K562 (cell line): Measurements from ENCODE around the gene MYMX. TPM values are rescaled to one million over a fixed set of nuclear protein-coding genes. Genes with fewer than 3 reads are reported as not detected.
A peak's percentile ranks its signal among the peaks of the same experiment; 100 is the strongest.

Experiments used
- BHLHE40 ChIP-seq: IDR thresholded peaks from 2 replicates; pipeline ENCODE4 v1.6.1; 2011; ENCODE audit warnings: low read length, improper control_type of control experiment
- CBFA2T2 ChIP-seq: fragments of 450-650 bp; conservative IDR thresholded peaks from 2 replicates; pipeline ENCODE4 v1.6.1; 2017; ENCODE audit warnings: mild to moderate bottlenecking
- CBX2 ChIP-seq: fragments of 200-600 bp; sonication (generic); IDR thresholded peaks from one replicate; pipeline ENCODE4 v1.6.1; 2012; ENCODE audit warnings: mild to moderate bottlenecking, low read length, inconsistent platforms; ENCODE audit not compliant: insufficient read depth, poor library complexity, severe bottlenecking
- CHD1 ChIP-seq: fragments of 200-600 bp; sonication (generic); IDR thresholded peaks from one replicate; pipeline ENCODE4 v1.6.1; 2012; ENCODE audit warnings: mild to moderate bottlenecking, moderate library complexity, low read length, inconsistent platforms
- CREM ChIP-seq: IDR thresholded peaks from 2 replicates; pipeline ENCODE4 v1.6.1; 2014; ENCODE audit warnings: antibody characterized with exemption, low read depth
- FUS ChIP-seq: fragments of 200-400 bp; formaldehyde crosslinking; optimal IDR thresholded peaks from 2 replicates; pipeline ENCODE3; 2017; ENCODE audit warnings: low read depth, low read length
- KHSRP ChIP-seq: fragments of 450-650 bp; IDR thresholded peaks from 2 replicates; pipeline ENCODE4 v1.6.1; 2017
- L3MBTL2 ChIP-seq: fragments of 450-650 bp; IDR thresholded peaks from 2 replicates; pipeline ENCODE4 v1.6.1; 2016; ENCODE audit warnings: mild to moderate bottlenecking, moderate library complexity
- MCM3 ChIP-seq: fragments of 450-650 bp; IDR thresholded peaks from 2 replicates; pipeline ENCODE4 v1.6.1; 2016
- MCM5 ChIP-seq: fragments of 450-650 bp; IDR thresholded peaks from 2 replicates; pipeline ENCODE4 v1.6.1; 2016; ENCODE audit warnings: low read depth
- MXI1 ChIP-seq: IDR thresholded peaks from 2 replicates; pipeline ENCODE4 v1.6.1; 2011; ENCODE audit warnings: low read depth, mild to moderate bottlenecking, improper control_type of control experiment, low read length
- RNF2 ChIP-seq: sonication (generic); IDR thresholded peaks from 2 replicates; pipeline ENCODE4 v1.6.1; 2016
- SMAD4 ChIP-seq: fragments of 250-450 bp; sonication (Bioruptor Pico); conservative IDR thresholded peaks from 2 replicates; pipeline ENCODE4 v1.8.0; 2021; ENCODE audit warnings: inconsistent platforms, mild to moderate bottlenecking, moderate library complexity
- SMARCE1 ChIP-seq: fragments of 450-650 bp; IDR thresholded peaks from 2 replicates; pipeline ENCODE4 v1.7.1; 2016; ENCODE audit warnings: mild to moderate bottlenecking
- SMC3 ChIP-seq: conservative IDR thresholded peaks from 2 replicates; pipeline ENCODE4 v1.6.1; 2011; ENCODE audit warnings: low read depth, low read length, improper control_type of control experiment; ENCODE audit not compliant: insufficient read depth
- TBP ChIP-seq: optimal IDR thresholded peaks from 2 replicates; pipeline ENCODE3; 2011; ENCODE audit warnings: low read depth, low read length, improper control_type of control experiment
- TRIM28 ChIP-seq: fragments of 450-650 bp; IDR thresholded peaks from 2 replicates; pipeline ENCODE4 v1.6.1; 2017
- ZNF140 ChIP-seq: fragments of 250-450 bp; sonication (Bioruptor Pico); IDR thresholded peaks from 2 replicates; pipeline ENCODE4 v1.8.0; 2021; ENCODE audit warnings: moderate library complexity, mild to moderate bottlenecking, inconsistent platforms
- ZNF766 ChIP-seq: fragments of 200-800 bp; sonication (Bioruptor generic); conservative IDR thresholded peaks from 2 replicates; pipeline ENCODE4 v1.6.1; 2016; ENCODE audit warnings: missing genetic modification characterization, missing compliant biosample characterization
- polyA plus RNA-seq, 8 experiments: library from polyadenylated mRNA; depleted of rRNA in 4 of 8; stranded (reverse) in 5 of 8; unstranded in 3 of 8; fragments of >200 nt; fragmentation: Nextera tagmentation in 2 of 8; fragmentation: Illumina TruSeq in 1 of 8; extraction: Ambion mirVana in 2 of 8; extraction: Trizol in 1 of 8; gene quantifications; 2 replicates each; pipeline versions ENCODE4 v1.2.1 to v1.2.3, GENCODE V29; 2011 to 2014; ENCODE audit warnings: inconsistent platforms in 1 of 8, missing spikeins in 1 of 8
- total RNA-seq, 7 experiments: library from RNA; depleted of rRNA in 6 of 7; stranded (reverse); fragments of >200 nt in 6 of 7; fragmentation: Illumina TruSeq in 2 of 7; extraction: Trizol in 2 of 7; gene quantifications; 2 replicates each; pipeline versions ENCODE4 v1.2.1 to v1.2.3, GENCODE V29; 2011 to 2021; ENCODE audit warnings: low replicate concordance in 1 of 7
- TF ChIP-seq, protein P1 (sequence below): fragments of 450-650 bp; formaldehyde crosslinking; IDR thresholded peaks from 2 replicates; pipeline ENCODE4 v1.4.0; 2020; ENCODE audit warnings: mild to moderate bottlenecking, mixed read lengths
- TF ChIP-seq, protein P2 (sequence below), 2 experiments: IDR thresholded peaks; 2 replicates each; pipeline ENCODE4 v1.6.1; 2012; ENCODE audit warnings: improper control_type of control experiment in 2 of 2, low read depth in 2 of 2, low read length in 2 of 2, borderline replicate concordance in 1 of 2
- TF ChIP-seq, protein P3 (sequence below): fragments of 450-650 bp; IDR thresholded peaks from 2 replicates; pipeline ENCODE4 v1.6.1; 2018; ENCODE audit warnings: mild to moderate bottlenecking, low read depth; ENCODE audit not compliant: partially characterized antibody
- TF ChIP-seq, protein P4 (sequence below): fragments of 450-650 bp; conservative IDR thresholded peaks from 2 replicates; pipeline ENCODE4 v1.6.1; 2016; ENCODE audit warnings: missing genetic modification characterization, low read depth, mild to moderate bottlenecking, control low read depth, missing compliant biosample characterization

MYMX gene
- total and polyA plus RNA-seq, 9 of the 15 experiments (the other 6 are each of a cell fraction or from before 2014, with no cell fraction given), result 0.12 TPM; not detected in 8

DNA sequence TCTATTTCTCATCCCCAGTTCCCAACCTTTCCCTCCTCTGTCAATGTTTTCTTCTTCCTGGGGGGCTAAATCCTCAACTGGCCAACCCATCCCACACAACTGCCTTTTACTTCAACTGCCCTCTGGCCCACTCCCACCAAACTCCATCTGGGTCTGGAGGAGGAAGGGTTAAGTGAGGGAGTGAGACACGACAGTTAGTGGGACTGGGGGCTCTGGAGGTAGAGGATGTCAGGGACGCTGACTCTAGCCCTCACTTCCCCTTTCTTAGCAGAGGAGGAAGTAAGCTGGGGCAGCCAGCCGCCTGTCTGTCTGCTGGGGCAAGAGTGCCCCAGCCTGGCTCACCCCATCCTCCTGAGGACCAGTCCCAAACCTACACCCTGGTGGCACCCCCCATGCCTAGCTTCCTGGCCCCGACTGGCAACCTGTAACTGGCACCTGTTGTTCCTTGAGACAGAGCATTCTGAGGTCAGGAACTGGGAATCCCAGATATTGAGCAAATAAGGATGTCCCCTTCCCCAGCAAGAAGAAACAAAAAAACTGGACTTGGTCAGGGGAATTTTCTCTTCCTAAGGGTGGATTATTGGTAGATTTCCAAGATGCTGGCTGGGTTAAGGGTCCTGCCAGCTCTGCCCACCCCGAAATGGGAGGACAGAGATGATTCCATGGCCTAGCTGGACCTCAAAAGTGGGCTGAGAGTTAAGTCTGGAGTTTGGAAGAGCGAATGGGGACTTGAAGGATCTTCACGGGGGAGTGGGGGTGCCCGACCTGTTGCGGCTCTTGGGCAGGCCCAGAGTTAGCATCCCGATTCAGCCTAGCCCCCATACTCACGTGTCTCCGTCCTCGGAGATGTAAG lies 47.7 kb downstream of the MYMX start (continued):
- TF ChIP-seq SMARCE1 (peak; percentile 41; the same call in 1 of the 2 replicates), MCM3 (no peak), TRIM28 (no peak), CBFA2T2 (no peak), ZNF140 (no peak), CREM (no peak), CHD1 (no peak), FUS (no peak), TBP (no peak), RNF2 (no peak), MCM5 (no peak), SMAD4 (0 out of 2 replicates have a peak, but pooled peaks have one; percentile 26), BHLHE40 (peak; percentile 84), SMC3 (no peak), CBX2 (no peak), ZNF766 (CRISPR knock-in tag) (no peak), KHSRP (no peak), L3MBTL2 (no peak), MXI1 (no peak)
- TF ChIP-seq, protein P1, sequence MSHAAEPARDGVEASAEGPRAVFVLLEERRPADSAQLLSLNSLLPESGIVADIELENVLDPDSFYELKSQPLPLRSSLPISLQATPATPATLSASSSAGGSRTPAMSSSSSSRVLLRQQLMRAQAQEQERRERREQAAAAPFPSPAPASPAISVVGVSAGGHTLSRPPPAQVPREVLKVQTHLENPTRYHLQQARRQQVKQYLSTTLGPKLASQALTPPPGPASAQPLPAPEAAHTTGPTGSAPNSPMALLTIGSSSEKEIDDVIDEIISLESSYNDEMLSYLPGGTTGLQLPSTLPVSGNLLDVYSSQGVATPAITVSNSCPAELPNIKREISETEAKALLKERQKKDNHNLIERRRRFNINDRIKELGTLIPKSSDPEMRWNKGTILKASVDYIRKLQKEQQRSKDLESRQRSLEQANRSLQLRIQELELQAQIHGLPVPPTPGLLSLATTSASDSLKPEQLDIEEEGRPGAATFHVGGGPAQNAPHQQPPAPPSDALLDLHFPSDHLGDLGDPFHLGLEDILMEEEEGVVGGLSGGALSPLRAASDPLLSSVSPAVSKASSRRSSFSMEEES (CRISPR knock-in tag), result no peak
- TF ChIP-seq, protein P2, sequence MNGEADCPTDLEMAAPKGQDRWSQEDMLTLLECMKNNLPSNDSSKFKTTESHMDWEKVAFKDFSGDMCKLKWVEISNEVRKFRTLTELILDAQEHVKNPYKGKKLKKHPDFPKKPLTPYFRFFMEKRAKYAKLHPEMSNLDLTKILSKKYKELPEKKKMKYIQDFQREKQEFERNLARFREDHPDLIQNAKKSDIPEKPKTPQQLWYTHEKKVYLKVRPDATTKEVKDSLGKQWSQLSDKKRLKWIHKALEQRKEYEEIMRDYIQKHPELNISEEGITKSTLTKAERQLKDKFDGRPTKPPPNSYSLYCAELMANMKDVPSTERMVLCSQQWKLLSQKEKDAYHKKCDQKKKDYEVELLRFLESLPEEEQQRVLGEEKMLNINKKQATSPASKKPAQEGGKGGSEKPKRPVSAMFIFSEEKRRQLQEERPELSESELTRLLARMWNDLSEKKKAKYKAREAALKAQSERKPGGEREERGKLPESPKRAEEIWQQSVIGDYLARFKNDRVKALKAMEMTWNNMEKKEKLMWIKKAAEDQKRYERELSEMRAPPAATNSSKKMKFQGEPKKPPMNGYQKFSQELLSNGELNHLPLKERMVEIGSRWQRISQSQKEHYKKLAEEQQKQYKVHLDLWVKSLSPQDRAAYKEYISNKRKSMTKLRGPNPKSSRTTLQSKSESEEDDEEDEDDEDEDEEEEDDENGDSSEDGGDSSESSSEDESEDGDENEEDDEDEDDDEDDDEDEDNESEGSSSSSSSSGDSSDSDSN (IDR thresholded peaks at IDR 0.05; ENCODE audit: borderline replicate concordance in 1 of 2, low read depth in 2 of 2, low read length in 2 of 2), result no peak
- TF ChIP-seq, protein P3, sequence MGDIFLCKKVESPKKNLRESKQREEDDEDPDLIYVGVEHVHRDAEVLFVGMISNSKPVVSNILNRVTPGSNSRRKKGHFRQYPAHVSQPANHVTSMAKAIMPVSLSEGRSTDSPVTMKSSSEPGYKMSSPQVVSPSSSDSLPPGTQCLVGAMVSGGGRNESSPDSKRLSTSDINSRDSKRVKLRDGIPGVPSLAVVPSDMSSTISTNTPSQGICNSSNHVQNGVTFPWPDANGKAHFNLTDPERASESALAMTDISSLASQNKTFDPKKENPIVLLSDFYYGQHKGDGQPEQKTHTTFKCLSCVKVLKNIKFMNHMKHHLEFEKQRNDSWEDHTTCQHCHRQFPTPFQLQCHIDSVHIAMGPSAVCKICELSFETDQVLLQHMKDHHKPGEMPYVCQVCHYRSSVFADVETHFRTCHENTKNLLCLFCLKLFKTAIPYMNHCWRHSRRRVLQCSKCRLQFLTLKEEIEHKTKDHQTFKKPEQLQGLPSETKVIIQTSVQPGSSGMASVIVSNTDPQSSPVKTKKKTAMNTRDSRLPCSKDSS, result no peak
- TF ChIP-seq, protein P4, sequence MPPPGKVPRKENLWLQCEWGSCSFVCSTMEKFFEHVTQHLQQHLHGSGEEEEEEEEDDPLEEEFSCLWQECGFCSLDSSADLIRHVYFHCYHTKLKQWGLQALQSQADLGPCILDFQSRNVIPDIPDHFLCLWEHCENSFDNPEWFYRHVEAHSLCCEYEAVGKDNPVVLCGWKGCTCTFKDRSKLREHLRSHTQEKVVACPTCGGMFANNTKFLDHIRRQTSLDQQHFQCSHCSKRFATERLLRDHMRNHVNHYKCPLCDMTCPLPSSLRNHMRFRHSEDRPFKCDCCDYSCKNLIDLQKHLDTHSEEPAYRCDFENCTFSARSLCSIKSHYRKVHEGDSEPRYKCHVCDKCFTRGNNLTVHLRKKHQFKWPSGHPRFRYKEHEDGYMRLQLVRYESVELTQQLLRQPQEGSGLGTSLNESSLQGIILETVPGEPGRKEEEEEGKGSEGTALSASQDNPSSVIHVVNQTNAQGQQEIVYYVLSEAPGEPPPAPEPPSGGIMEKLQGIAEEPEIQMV (tag), result no peak
